ENCODE results near the gene COX20. TPM values are rescaled to one million over a fixed set of nuclear protein-coding genes. Genes with fewer than 3 reads are reported as not detected.

COX20 gene
- polyA plus RNA-seq, 2 of the 4 experiments (the other 2 are of a cell fraction): 65.4 to 74.6 TPM

DNA sequence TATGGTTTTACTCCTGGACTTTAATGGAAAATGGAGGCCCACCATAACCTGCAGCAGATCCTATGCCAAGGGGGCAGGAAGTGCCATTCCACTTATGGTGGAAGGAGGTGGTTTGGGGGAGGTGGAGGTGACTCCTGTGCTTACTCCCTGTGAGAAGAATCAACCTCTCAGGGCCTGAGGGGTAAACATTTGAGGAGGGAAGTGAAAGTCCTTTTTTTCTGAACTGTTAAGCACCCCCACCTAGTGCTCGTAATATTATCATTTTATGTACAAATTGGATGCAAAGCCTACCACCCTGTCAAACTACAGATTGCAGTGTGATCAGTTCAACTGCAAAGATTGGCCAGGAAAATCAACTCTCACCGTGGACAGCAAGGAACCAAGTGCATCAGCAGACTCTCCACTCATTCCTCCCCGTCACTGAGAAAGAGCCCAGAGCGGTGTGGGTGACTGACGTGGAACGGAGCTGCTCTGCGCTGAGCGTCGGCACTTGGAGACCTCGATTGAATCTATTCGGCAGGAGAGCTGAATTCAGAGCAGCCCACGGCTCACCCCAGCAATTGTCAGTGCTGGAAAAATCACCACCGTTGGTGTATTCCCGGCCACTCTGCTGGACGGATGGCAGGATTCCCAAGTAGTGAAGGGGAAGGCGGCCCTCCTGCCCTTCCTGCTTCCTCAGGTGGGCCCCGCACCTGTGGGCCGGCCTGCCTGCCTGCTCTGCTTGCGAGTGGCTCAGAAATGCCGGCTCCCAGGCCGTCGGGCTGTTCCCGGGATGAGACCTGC, 46.8 kb upstream of the COX20 start:
- Histone ChIP-seq H3K27ac (no peak overlapping the region), H3K4me2 (no peak overlapping the region), H3K4me1 (no peaks in the 10 kb centered on the region), H3K9me3 (no peaks in the 10 kb centered on the region), H3K4me3 (no peak overlapping the region)
- ChIA-PET CTCF (interaction anchor here (0.6 to 2.0 kb wide), 4 partner anchors 9 to 639 kb away, joined by 3 to 4 read pairs (median 3); no protein-coding TSS in a partner anchor), POLR2A (no interaction called here)
- FAIRE-seq (no peak), DNase-seq (ENCODE audit: low read depth in 1 of 2, low spot score in 1 of 2) (no peak), ATAC-seq (no peak)
- no peak for TF ChIP-seq ZNF302 (CRISPR knock-in tag; IDR thresholded peaks at IDR 0.05)
- no peak for TF ChIP-seq CHD2 (IDR thresholded peaks at IDR 0.05; ENCODE audit: low read length, partially characterized antibody)
- TF ChIP-seq JUN (IDR thresholded peaks at IDR 0.05): no peak
- TF ChIP-seq RARB (CRISPR knock-in tag; IDR thresholded peaks at IDR 0.05): no peak
- TF ChIP-seq, protein P1, sequence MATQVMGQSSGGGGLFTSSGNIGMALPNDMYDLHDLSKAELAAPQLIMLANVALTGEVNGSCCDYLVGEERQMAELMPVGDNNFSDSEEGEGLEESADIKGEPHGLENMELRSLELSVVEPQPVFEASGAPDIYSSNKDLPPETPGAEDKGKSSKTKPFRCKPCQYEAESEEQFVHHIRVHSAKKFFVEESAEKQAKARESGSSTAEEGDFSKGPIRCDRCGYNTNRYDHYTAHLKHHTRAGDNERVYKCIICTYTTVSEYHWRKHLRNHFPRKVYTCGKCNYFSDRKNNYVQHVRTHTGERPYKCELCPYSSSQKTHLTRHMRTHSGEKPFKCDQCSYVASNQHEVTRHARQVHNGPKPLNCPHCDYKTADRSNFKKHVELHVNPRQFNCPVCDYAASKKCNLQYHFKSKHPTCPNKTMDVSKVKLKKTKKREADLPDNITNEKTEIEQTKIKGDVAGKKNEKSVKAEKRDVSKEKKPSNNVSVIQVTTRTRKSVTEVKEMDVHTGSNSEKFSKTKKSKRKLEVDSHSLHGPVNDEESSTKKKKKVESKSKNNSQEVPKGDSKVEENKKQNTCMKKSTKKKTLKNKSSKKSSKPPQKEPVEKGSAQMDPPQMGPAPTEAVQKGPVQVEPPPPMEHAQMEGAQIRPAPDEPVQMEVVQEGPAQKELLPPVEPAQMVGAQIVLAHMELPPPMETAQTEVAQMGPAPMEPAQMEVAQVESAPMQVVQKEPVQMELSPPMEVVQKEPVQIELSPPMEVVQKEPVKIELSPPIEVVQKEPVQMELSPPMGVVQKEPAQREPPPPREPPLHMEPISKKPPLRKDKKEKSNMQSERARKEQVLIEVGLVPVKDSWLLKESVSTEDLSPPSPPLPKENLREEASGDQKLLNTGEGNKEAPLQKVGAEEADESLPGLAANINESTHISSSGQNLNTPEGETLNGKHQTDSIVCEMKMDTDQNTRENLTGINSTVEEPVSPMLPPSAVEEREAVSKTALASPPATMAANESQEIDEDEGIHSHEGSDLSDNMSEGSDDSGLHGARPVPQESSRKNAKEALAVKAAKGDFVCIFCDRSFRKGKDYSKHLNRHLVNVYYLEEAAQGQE (IDR thresholded peaks at IDR 0.05): no peak
- no peak for TF ChIP-seq CBX8 (IDR thresholded peaks at IDR 0.05)
- no peak for TF ChIP-seq HDAC2 (IDR thresholded peaks at IDR 0.05)
- TF ChIP-seq MYC (IDR thresholded peaks at IDR 0.05; ENCODE audit: borderline replicate concordance, low read length): no peak
- no peak for TF ChIP-seq NPAS2 (CRISPR knock-in tag; IDR thresholded peaks at IDR 0.05; ENCODE audit: borderline replicate concordance)
- TF ChIP-seq BCL3 (IDR thresholded peaks at IDR 0.05): no peak
- TF ChIP-seq USF2 (IDR thresholded peaks at IDR 0.05): no peak
- no peak for TF ChIP-seq RFX5 (IDR thresholded peaks at IDR 0.05)
- TF ChIP-seq KDM5A (IDR thresholded peaks at IDR 0.05): no peak
- 79% methylated on average over 21 of the region's 23 CpGs for WGBS (ENCODE audit: missing lambda C conversion rate)

DNA sequence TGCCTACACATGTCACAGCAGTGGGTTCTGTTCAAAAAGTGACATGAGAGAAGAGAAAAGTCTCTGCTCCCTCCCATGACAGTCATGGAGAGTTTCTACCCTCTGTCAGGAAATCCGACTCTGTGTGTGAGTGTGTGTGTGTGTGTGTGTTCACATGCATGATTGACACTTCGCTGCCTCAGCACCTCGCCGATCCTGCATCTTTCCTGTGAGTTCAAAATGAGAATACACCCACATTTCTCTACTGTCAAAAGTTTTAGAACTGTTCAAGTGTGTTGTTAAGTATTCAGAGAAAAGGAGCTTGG, 46.2 kb upstream of the COX20 start:
- ChIA-PET POLR2A (no interaction called here), CTCF (interaction anchor here (0.7 to 2.0 kb wide), 5 partner anchors 8 to 141 kb away, joined by 3 to 4 read pairs (median 3); no protein-coding TSS in a partner anchor)
- Histone ChIP-seq H3K9me3 (no peaks in the 10 kb centered on the region), H3K4me1 (no peaks in the 10 kb centered on the region), H3K4me3 (no peak overlapping the region), H3K27ac (no peak overlapping the region), H3K4me2 (no peak overlapping the region)
- no peak for TF ChIP-seq RAD21 (conservative IDR thresholded peaks at IDR 0.05 in 1 of 2, IDR thresholded peaks at IDR 0.05 in 1 of 2)
- no peak for TF ChIP-seq HOXA7 (CRISPR knock-in tag; IDR thresholded peaks at IDR 0.05)
- TF ChIP-seq TP53 (CRISPR knock-in tag; IDR thresholded peaks at IDR 0.05): no peak
- no peak for TF ChIP-seq POLR2A (IDR thresholded peaks at IDR 0.05; ENCODE audit: low read length)
- no peak for TF ChIP-seq CHD4 (IDR thresholded peaks at IDR 0.05; ENCODE audit: borderline replicate concordance)
- no peak for TF ChIP-seq ZSCAN20 (CRISPR knock-in tag; IDR thresholded peaks at IDR 0.05)
- no peak for TF ChIP-seq ZNF302 (CRISPR knock-in tag; IDR thresholded peaks at IDR 0.05)
- TF ChIP-seq CHD2 (IDR thresholded peaks at IDR 0.05; ENCODE audit: low read length, partially characterized antibody): no peak
- TF ChIP-seq EHF (CRISPR knock-in tag; IDR thresholded peaks at IDR 0.05): no peak
- no peak for TF ChIP-seq MAZ (IDR thresholded peaks at IDR 0.05; ENCODE audit: borderline replicate concordance, low read depth, low read length)
- TF ChIP-seq, protein P2, sequence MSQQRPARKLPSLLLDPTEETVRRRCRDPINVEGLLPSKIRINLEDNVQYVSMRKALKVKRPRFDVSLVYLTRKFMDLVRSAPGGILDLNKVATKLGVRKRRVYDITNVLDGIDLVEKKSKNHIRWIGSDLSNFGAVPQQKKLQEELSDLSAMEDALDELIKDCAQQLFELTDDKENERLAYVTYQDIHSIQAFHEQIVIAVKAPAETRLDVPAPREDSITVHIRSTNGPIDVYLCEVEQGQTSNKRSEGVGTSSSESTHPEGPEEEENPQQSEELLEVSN (IDR thresholded peaks at IDR 0.05; ENCODE audit: borderline replicate concordance, low read depth): no peak
- TF ChIP-seq MYC (IDR thresholded peaks at IDR 0.05; ENCODE audit: borderline replicate concordance, low read length): no peak
- TF ChIP-seq HES2 (IDR thresholded peaks at IDR 0.05): no peak
- TF ChIP-seq EHMT2 (IDR thresholded peaks at IDR 0.05; ENCODE audit: low read depth): no peak
- no peak for FAIRE-seq
- DNase-seq (ENCODE audit: low read depth in 1 of 2, low spot score in 1 of 2): no peak
- 69% methylated on average over 4 of the region's 4 CpGs for WGBS (ENCODE audit: missing lambda C conversion rate)
- ATAC-seq: no peak

Measured in A549 (cell line).